GM12891 (cell line): ENCODE data around the gene NCS1.

Experiments
- DNase-seq: peaks from one replicate; pipeline ENCODE4 v3.0.0; 2011; ENCODE audit warnings: low spot score; ENCODE audit not compliant: insufficient read length
- FAIRE-seq: peaks from 2 replicates; lab custom pipeline; 2011; peaks lifted over from hg19 to GRCh38; lab: Jason Lieb, UNC
- PAX5 ChIP-seq: IDR thresholded peaks from 2 replicates; pipeline ENCODE4 v1.6.1; 2011; ENCODE audit warnings: low read length, moderate library complexity, mild to moderate bottlenecking; ENCODE audit not compliant: insufficient read depth, severe bottlenecking
- POLR2A ChIP-seq: IDR thresholded peaks from 2 replicates; pipeline ENCODE4 v1.6.1; 2011; ENCODE audit warnings: low read depth, low read length, control low read depth
- POLR2AphosphoS5 ChIP-seq: IDR thresholded peaks from 2 replicates; pipeline ENCODE4 v1.6.1; 2011; ENCODE audit warnings: low read depth, low read length, control low read depth
- POU2F2 ChIP-seq: IDR thresholded peaks from 2 replicates; pipeline ENCODE4 v1.6.1; 2011; ENCODE audit warnings: low read depth, mild to moderate bottlenecking, control low read depth, low read length, moderate library complexity
- SPI1 ChIP-seq: IDR thresholded peaks from 2 replicates; pipeline ENCODE4 v1.6.1; 2011; ENCODE audit warnings: low read depth, low read length, control low read depth
- TAF1 ChIP-seq: IDR thresholded peaks from 2 replicates; pipeline ENCODE4 v1.6.1; 2011; ENCODE audit warnings: low read depth, low read length, control low read depth

NCS1 gene

GRCh38 chr9:130260816-130261765 is 88.9 kb downstream of the NCS1 start:
- FAIRE-seq, result no peak
- no peak for TF ChIP-seq PAX5
- no peak for TF ChIP-seq POU2F2
- TF ChIP-seq POLR2AphosphoS5, result no peak
- no peak for TF ChIP-seq TAF1
- TF ChIP-seq SPI1, result no peak
- no peak for TF ChIP-seq POLR2A
- DNase-seq, result no peak

- TF ChIP-seq PAX5 (no peak), POLR2AphosphoS5 (no peak), TAF1 (no peak), SPI1 (no peak), POLR2A (no peak), POU2F2 (no peak)
- DNase-seq (no peak), FAIRE-seq (no peak)
Measured at GRCh38 chr9:130262061-130262745, 90.0 kb downstream of the NCS1 start.

GRCh38 chr9:130262771-130263170 is 90.6 kb downstream of the NCS1 start:
- TF ChIP-seq PAX5 (no peak), POLR2AphosphoS5 (no peak), SPI1 (no peak), TAF1 (no peak), POLR2A (no peak), POU2F2 (no peak)
- FAIRE-seq (no peak), DNase-seq (no peak)

GRCh38 chr9:130263601-130264413 is 91.6 kb downstream of the NCS1 start:
- FAIRE-seq (no peak), DNase-seq (no peak)
- TF ChIP-seq POLR2A (no peak), PAX5 (no peak), TAF1 (no peak), POLR2AphosphoS5 (no peak), SPI1 (no peak), POU2F2 (no peak)

GRCh38 chr9:130264414-130265350 is 92.5 kb downstream of the NCS1 start:
- DNase-seq (no peak), FAIRE-seq (no peak)
- TF ChIP-seq POU2F2 (no peak), PAX5 (no peak), POLR2A (no peak)

- DNase-seq (no peak), FAIRE-seq (no peak)
- no peak for TF ChIP-seq SPI1
- TF ChIP-seq TAF1, result no peak
- TF ChIP-seq POLR2AphosphoS5, result no peak
- no peak for TF ChIP-seq PAX5
- no peak for TF ChIP-seq POLR2A
- no peak for TF ChIP-seq POU2F2
Measured at GRCh38 chr9:130265431-130266235, 93.4 kb downstream of the NCS1 start, which contains the start of gene HMCN2. Gene HMCN2, plus strand, starts transcription at chr9:130265760. Its CDS starts 119 bp downstream, at chr9:130265879.

- TF ChIP-seq SPI1 (no peak), POU2F2 (no peak), POLR2A (no peak), PAX5 (no peak), POLR2AphosphoS5 (no peak), TAF1 (no peak)
- FAIRE-seq (no peak), DNase-seq (no peak)
Measured at GRCh38 chr9:130266236-130267098, 94.3 kb downstream of the NCS1 start.
